Measurements from ENCODE around the gene ZFYVE9. TPM values are rescaled to one million over a fixed set of nuclear protein-coding genes. Genes with fewer than 3 reads are reported as not detected.

ZFYVE9 gene
- total and polyA plus RNA-seq, 2 of the 13 experiments (the other 11 are each of a cell fraction or from before 2014, with no cell fraction given) = 9.2 to 19.8 TPM

- TF ChIP-seq ZNF83 (CRISPR knock-in tag; IDR thresholded peaks at IDR 0.05; ENCODE audit: borderline replicate concordance) (no peak), ZC3H13 (CRISPR knock-in tag; IDR thresholded peaks at IDR 0.05) (no peak), TBL1XR1 (IDR thresholded peaks at IDR 0.05; ENCODE audit: borderline replicate concordance, low read length, partially characterized antibody) (no peak), ZNF781 (CRISPR knock-in tag; IDR thresholded peaks at IDR 0.05; ENCODE audit: borderline replicate concordance, not compliant biosample characterization) (no peak), FLYWCH1 (CRISPR knock-in tag; IDR thresholded peaks at IDR 0.05) (no peak), ZNF101 (CRISPR knock-in tag; IDR thresholded peaks at IDR 0.05; ENCODE audit: borderline replicate concordance, low read depth) (no peak), ERF (CRISPR knock-in tag; IDR thresholded peaks at IDR 0.05) (0 out of 2 replicates have a peak, but pooled peaks have one; percentile 44), ZBTB43 (CRISPR knock-in tag; conservative IDR thresholded peaks at IDR 0.05) (no peak), CEBPZ (IDR thresholded peaks at IDR 0.05; ENCODE audit: low read length) (no peak), POGZ (CRISPR knock-in tag; IDR thresholded peaks at IDR 0.05) (peak; percentile 68; the same call in 1 of the 2 replicates), HNRNPUL1 (IDR thresholded peaks at IDR 0.05; ENCODE audit: low read depth, low read length) (no peak), NR3C1 (CRISPR knock-in tag; IDR thresholded peaks at IDR 0.05) (no peak), ZNF263 (CRISPR knock-in tag; IDR thresholded peaks at IDR 0.05) (no peak), ZNF878 (CRISPR knock-in tag; IDR thresholded peaks at IDR 0.05) (no peak), ZFP1 (CRISPR knock-in tag; IDR thresholded peaks at IDR 0.05) (0 out of 2 replicates have a peak, but pooled peaks have one; percentile 61), TEF (CRISPR knock-in tag; IDR thresholded peaks at IDR 0.05) (no peak), ZBTB3 (CRISPR knock-in tag; IDR thresholded peaks at IDR 0.05; ENCODE audit: borderline replicate concordance, low read depth) (no peak), BORCS8-MEF2B (CRISPR knock-in tag; IDR thresholded peaks at IDR 0.05) (0 out of 2 replicates have a peak, but pooled peaks have one; percentile 48), ZHX1 (CRISPR knock-in tag; IDR thresholded peaks at IDR 0.05; ENCODE audit: low read depth) (no peak), MXD1 (CRISPR knock-in tag; IDR thresholded peaks at IDR 0.05) (no peak)
Measured at GRCh38 chr1:52098139-52098871, 43.6 kb upstream of the ZFYVE9 start (continued).

All from HepG2 (cell line).